ENCODE data around the gene BEND5.
A peak's percentile ranks its signal among the peaks of the same experiment; 100 is the strongest.

Gene BEND5

GRCh38 chr1:48717082-48717481 lies 59.6 kb downstream of the BEND5 start:
- DNase-seq: no peak

- no peak for DNase-seq
Observed at GRCh38 chr1:48715921-48716320, 60.8 kb downstream of the BEND5 start.

DNA sequence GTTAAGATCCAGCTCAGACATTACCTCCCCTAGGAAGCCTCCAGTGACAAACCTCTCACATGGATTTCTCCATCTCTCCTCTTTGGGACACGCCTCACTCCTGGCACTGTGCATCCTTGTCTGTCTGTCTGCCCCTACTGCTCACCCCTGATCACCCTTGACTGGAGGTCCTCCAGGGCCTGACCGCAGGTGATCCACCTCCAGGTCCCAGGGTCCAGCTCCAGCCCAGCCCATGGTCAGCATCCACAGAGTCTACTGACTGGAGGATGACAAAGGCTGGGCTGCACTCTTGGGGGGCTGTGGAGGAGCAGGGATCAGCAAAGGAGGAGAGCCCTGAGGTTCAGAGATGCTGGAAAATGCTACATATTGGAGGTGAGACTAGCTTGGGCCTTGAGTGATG lies 65.8 kb downstream of the BEND5 start:
- DNase-seq: no peak

DNA sequence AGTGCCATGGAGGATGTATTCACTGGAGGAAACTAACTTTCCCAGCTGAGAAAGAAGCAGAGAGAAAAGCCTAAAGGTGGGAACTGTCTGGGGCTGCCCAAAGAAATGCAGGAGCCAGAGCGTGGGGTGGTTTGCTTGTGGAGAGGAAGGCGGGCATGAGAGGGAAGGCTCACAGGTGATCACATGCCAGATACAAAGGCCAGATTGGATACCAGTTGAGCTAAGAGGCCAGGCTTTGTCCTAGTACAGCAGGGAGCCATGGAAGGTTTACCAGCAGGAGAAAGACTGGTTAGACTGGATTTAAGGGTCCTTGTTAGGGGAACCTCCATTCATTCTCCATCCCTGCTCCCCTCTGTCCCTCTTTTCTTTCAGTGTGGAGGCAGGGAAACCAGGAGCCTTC lies 66.4 kb downstream of the BEND5 start:
- DNase-seq: no peak

DNA sequence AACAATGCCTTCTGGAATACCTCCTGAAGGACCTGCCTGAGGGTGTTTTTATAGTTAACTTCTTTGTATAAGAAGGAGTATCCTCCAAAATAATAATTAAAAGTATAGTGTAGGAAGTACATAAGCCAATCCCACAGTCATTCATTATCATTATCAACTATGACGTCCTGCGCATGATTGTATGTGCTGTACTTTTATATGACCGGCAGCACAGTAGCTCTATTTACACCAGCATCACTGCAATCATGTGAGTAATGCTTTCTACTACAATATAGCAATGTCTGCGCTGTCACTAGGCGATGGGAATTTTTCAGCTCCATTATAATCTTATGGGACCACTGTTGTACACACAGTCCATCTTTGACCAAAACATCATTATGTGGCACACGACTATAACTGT lies 72.0 kb downstream of the BEND5 start:
- DNase-seq: no peak

DNA sequence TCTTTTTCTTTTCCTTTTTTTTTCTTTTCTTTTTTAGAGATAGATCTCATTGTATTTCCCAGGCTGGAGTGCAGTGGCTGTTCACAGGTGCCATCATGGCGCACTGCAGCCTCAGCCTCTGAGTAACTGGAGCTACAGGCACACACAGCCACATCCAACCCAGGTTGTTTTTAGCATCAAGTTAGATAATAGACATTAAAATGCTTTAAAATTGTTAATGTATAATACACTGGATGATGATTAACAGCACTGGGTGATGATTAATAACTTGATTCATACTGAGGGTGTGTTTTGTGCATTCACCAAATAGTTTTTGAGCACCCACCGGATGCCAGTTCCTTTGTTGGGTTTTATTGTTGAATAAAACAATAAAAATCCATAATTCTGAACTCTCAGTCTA lies 75.2 kb downstream of the BEND5 start:
- DNase-seq: no peak

- peak; percentile 5 to 30 for DNase-seq
Observed at GRCh38 chr1:48697066-48697707, 79.5 kb downstream of the BEND5 start.

DNA sequence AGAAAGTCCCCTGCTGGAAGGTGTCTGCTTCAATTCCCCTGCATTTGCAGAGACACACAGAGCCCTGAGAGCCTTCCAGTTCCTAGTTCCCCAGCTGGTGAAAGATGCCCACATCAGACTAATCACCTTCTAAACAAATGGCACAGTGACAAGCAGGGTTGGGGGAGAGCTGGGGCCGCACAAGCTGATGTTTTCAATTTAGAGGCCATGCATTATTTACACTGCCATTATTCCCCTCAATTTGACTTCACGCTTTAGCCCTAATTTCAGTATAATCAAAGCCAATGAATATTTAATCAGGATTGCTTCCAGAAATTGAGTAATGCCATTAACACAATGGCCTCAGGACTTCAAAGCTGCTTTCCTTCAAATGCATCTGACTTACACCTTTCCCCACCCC lies 81.5 kb downstream of the BEND5 start:
- DNase-seq: no peak

GRCh38 chr1:48693674-48694320 lies 82.9 kb downstream of the BEND5 start:
- no peak for DNase-seq

DNA sequence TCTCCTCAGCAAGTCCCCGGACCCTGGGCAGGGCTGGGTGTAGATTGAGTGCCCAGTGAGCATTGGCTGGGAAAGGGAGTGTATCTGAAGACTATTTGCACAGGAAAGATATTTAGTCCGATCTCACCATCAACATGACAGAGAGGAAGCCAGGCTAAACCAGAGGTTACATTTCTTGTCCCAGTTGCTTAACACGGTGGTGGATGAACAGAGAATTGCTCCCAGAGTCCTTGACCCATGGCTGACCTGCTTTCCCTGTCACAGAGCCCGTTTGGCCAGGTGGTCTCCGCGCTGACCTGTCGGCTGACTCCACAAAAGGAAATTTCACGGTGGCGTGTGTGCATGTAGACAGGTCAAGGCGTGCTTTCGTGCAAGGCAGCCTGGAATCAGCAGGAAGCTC lies 83.5 kb downstream of the BEND5 start:
- no peak for DNase-seq

- no peak for DNase-seq
Observed at GRCh38 chr1:48692235-48692634, 84.5 kb downstream of the BEND5 start.

DNA sequence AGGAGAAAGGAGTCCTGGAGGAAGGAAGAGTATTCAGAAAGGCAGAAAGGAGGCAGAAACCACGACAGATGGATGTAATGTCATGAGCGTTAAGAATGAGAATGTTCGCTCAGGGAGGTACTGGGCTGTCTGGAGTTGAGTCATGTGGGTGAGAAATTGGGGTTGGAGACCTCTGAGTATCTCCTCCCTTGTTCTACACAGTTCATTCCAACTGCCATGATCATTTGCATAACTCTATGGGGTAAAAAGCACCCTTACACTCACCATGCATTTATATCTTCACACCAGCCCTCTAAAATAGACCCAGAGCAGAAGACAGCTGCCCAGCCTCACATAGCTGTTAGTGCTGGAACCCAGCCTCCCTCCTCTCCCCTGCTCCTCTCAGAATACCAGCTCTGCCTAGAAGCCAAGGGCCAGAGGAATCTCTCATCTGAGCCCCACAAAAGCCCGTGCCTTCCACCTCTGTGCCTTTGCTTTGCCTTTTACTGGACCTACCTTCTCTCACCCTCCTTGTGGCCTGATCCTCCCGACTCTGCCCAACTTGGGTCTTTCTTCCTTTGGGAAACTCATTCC lies 85.2 kb downstream of the BEND5 start:
- DNase-seq: no peak

- DNase-seq: no peak
Observed at GRCh38 chr1:48688102-48688760, 88.5 kb downstream of the BEND5 start.

- no peak for DNase-seq
Observed at GRCh38 chr1:48687282-48688045, 89.2 kb downstream of the BEND5 start.

DNA sequence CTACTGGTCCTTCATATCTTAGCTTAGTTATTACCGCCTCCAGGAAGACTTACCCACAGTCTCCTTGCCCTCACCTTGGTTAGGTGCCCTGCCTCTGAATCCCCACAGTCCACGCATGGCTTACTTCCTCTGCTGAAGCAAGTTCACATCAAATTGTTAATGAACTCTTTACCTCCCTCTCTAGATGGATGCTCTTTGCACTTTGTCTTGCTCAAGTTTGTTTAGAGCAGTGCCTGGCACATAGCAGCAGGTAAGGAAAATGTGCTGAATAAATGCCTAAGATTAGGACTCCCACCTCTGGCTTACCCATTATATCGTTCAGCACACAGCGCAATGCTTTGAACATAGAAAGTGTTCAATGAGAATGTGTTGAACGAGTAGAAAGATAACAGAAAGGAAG lies 90.5 kb downstream of the BEND5 start:
- DNase-seq: no peak

DNA sequence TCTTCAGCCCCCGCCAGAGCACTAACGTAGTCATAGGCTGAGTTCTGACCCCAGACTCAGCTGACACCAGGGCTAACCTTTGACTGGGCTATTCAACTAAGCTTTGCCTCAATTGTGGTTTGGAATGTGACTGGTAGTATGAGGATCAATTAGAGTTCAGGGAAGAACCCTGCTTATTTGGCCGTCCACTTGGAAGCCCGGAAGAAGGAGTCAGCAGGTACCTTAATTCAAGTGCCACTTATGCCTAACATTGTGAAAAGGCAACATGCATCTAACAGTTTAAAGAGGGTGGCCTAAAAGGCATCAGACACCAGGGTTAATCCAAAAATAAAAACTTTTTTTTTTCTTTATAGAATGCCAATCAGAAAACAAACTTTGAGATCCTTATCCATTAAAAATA lies 92.3 kb downstream of the BEND5 start:
- no peak for DNase-seq

DNA sequence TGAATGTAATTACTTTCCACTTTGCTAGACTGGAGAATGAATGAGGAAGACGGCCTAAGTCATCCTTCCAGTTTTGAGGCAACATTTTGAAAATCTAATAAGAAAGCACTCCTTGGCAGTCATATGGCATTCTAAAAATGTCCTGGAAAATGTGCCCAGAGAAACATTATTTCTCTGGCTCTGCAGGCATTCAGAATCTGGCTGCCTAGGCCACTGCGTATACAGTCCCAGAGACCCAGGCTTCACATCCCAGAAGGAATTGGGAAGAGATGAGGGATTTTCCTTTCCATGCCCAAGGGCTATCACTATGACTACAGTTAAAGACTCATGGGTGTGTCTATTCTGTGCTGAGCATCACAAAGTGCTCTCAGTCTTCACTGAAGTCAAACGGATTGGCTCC lies 92.9 kb downstream of the BEND5 start:
- no peak for DNase-seq

DNA sequence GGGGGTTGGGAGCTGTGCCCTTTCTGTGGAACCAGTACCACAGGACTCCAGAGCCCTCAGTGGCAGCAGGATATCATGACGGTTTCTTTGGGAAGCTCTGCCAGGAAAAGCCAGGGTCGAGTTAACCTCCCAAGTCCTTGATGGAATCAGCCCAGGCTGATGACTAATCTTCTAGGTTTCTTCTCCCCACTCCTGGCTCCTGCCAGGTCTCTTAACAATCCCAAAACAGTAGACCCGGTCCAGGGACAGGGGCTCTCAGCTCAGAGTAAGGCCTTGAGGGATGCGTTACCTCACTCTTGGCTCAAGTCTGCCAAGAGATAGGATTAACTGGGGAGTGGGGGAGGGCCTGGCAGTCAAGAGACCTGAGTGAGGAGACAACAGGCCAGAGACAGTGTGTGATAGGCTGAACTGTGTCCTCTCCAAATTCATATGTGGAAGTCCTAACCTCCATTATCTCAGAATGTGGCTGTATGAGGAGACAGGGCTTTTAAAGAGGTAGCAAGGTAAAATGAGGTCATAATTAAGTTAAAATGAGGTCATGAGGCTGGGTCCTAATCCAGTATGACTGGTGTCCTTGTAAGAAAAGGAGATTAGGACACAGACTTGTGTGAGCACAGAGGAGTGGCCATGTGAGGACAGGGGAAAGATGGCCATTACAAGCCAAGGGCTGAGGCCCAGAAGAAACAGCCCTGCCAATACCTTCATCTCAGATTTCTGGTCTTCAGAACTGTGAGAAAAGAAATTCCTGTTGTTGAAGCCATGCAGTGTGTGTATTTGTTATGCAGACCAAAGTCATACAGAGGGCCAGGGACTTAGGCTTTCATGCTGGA lies 95.0 kb downstream of the BEND5 start:
- DNase-seq: no peak

DNA sequence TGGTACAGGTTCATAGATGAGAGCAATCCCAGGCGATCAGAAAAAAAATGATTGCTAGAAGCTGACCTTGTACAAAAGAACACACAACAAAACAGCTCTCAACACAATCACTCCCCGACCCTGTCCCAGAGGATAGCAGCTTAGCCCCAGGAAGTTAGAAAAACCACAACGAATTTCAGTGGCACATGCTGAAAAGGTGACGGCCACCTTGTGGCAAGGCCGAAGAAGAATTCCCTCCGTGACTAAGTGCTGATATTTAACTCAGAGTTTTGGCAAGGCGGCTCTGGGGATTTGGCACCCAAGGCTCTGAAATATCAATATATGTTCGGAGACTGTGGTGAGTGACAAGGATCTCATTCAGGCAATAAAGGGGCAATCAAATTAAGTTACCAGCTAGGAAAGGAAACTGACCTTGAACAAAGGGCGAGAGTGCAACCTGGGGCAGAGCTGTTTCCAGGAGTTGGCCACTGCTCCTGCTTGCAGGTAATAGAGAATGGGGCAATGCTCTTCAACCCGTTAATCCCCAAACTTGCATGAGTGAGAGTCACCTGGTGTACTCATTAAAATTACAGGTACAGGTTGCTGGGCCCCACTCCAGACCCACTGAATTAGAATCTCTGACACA lies 96.2 kb downstream of the BEND5 start:
- DNase-seq: no peak

- no peak for DNase-seq
Observed at GRCh38 chr1:48679859-48680258, 96.8 kb downstream of the BEND5 start.

GRCh38 chr1:48678710-48679505 lies 97.8 kb downstream of the BEND5 start:
- no peak for DNase-seq
